HepG2 (cell line): ENCODE measurements around the gene BTRC. TPM values are rescaled to one million over a fixed set of nuclear protein-coding genes. Genes with fewer than 3 reads are reported as not detected.
A peak's percentile ranks its signal among the peaks of the same experiment; 100 is the strongest.

Source experiments
- AGO2 ChIP-seq: fragments of 200-400 bp; formaldehyde crosslinking; optimal IDR thresholded peaks from 2 replicates; pipeline ENCODE3; 2017; ENCODE audit warnings: mild to moderate bottlenecking, low read depth, low read length, moderate library complexity
- CREB3 ChIP-seq: sonication (generic); formaldehyde crosslinking; IDR thresholded peaks from 2 replicates; pipeline ENCODE4 v1.5.0; 2020; ENCODE audit warnings: missing genetic modification reagents
- DMTF1 ChIP-seq: sonication (generic); formaldehyde crosslinking; IDR thresholded peaks from 2 replicates; pipeline ENCODE4 v1.4.0; 2020; ENCODE audit warnings: mild to moderate bottlenecking, missing genetic modification reagents
- GABPB1 ChIP-seq: IDR thresholded peaks from 2 replicates; pipeline ENCODE4 v1.6.1; 2016; ENCODE audit warnings: mild to moderate bottlenecking, missing genetic modification reagents, moderate library complexity, missing compliant biosample characterization
- HNF4G ChIP-seq, 2 experiments: sonication (generic) in 1 of 2; formaldehyde crosslinking in 1 of 2; IDR thresholded peaks; 2 replicates each; pipeline versions ENCODE4 v1.4.0 to v1.6.1; 2011 to 2020; ENCODE audit warnings: borderline replicate concordance in 2 of 2, low read depth in 2 of 2, mild to moderate bottlenecking in 2 of 2, low read length in 1 of 2, missing genetic modification reagents in 1 of 2, moderate library complexity in 1 of 2
- LCORL ChIP-seq, 2 experiments: fragments of 450-650 bp in 1 of 2; sonication (generic) in 1 of 2; formaldehyde crosslinking in 1 of 2; IDR thresholded peaks; 2 replicates each; pipeline versions ENCODE4 v1.5.0 to v1.6.1; 2017 to 2020; ENCODE audit warnings: antibody characterized with exemption in 1 of 2, missing genetic modification reagents in 1 of 2
- MAX ChIP-seq: IDR thresholded peaks from 2 replicates; pipeline ENCODE4 v1.6.1; 2012; ENCODE audit warnings: inconsistent platforms
- MIER3 ChIP-seq: IDR thresholded peaks from 2 replicates; pipeline ENCODE4 v1.6.1; 2016; ENCODE audit warnings: missing compliant biosample characterization, borderline replicate concordance
- NR2F2 ChIP-seq: IDR thresholded peaks from 2 replicates; pipeline ENCODE4 v1.6.1; 2012; ENCODE audit warnings: low read depth, inconsistent platforms, borderline replicate concordance
- PRDM10 ChIP-seq: sonication (generic); formaldehyde crosslinking; IDR thresholded peaks from 2 replicates; pipeline ENCODE4 v1.4.0; 2020; ENCODE audit warnings: low read depth, missing genetic modification reagents
- ZNF260 ChIP-seq: sonication (generic); formaldehyde crosslinking; IDR thresholded peaks from 2 replicates; pipeline ENCODE4 v1.4.0; 2020; ENCODE audit warnings: missing genetic modification reagents, low read depth, mild to moderate bottlenecking, borderline replicate concordance
- ZNF576 ChIP-seq: sonication (generic); formaldehyde crosslinking; IDR thresholded peaks from 2 replicates; pipeline ENCODE4 v1.4.0; 2020; ENCODE audit warnings: mild to moderate bottlenecking, missing genetic modification reagents
- ZNF687 ChIP-seq: sonication (generic); formaldehyde crosslinking; IDR thresholded peaks from 2 replicates; pipeline ENCODE4 v1.5.1; 2020; ENCODE audit warnings: mild to moderate bottlenecking, missing genetic modification reagents, moderate library complexity
- ZNF768 ChIP-seq: sonication (generic); formaldehyde crosslinking; IDR thresholded peaks from 2 replicates; pipeline ENCODE4 v1.4.0; 2020; ENCODE audit warnings: missing genetic modification reagents
- polyA plus RNA-seq, 8 experiments: library from polyadenylated mRNA; depleted of rRNA in 3 of 8; stranded (reverse) in 7 of 8; unstranded in 1 of 8; fragments of >200 nt; fragmentation: Illumina TruSeq in 4 of 8; extraction: Trizol in 4 of 8; gene quantifications; 2 replicates each; pipeline versions ENCODE4 v1.2.1 to v1.2.3, GENCODE V29; 2011 to 2016; ENCODE audit warnings: low read depth in 4 of 8, missing spikeins in 1 of 8, mixed read lengths in 1 of 8; ENCODE audit not compliant: insufficient read depth in 1 of 8
- total RNA-seq, 5 experiments: library from RNA; depleted of rRNA; stranded (reverse); fragments of >200 nt; fragmentation: Illumina TruSeq; extraction: Trizol; gene quantifications; 2 replicates each; pipeline ENCODE4 v1.2.3, GENCODE V29; 2016; ENCODE audit warnings: low read depth in 1 of 5

Gene BTRC
- total and polyA plus RNA-seq, 2 of the 13 experiments (the other 11 are each of a cell fraction or from before 2014, with no cell fraction given) = 12.0 to 14.4 TPM

GRCh38 chr10:101570428-101571270, 216.7 kb downstream of the BTRC start (continued):
- TF ChIP-seq PRDM10 (CRISPR knock-in tag) (no peak), MIER3 (CRISPR knock-in tag) (no peak), DMTF1 (CRISPR knock-in tag) (no peak), GABPB1 (CRISPR knock-in tag) (peak; percentile 1; the same call in 1 of the 2 replicates), ZNF576 (CRISPR knock-in tag) (peak; percentile 34; the same call in 1 of the 2 replicates), NR2F2 (no peak), CREB3 (CRISPR knock-in tag) (no peak), MAX (peak; percentile 13), LCORL (IDR thresholded peaks at IDR 0.05) (no peak), LCORL (CRISPR knock-in tag; IDR thresholded peaks at IDR 0.05) (0 out of 2 replicates have a peak, but pooled peaks have one; percentile 17), ZNF687 (peak; percentile 62), ZNF768 (CRISPR knock-in tag) (no peak), ZNF260 (CRISPR knock-in tag) (no peak), AGO2 (peak; percentile 35), HNF4G (IDR thresholded peaks at IDR 0.05; ENCODE audit: borderline replicate concordance, low read depth, low read length) (no peak), HNF4G (CRISPR knock-in tag; IDR thresholded peaks at IDR 0.05; ENCODE audit: borderline replicate concordance, low read depth) (no peak)
